HG03039 (cell line): ENCODE measurements around the gene ST6GALNAC2.
"Not testable (repeated sequence)": the region's sequence is repeated elsewhere in the genome, so short reads cannot be mapped to it uniquely, and the experiment has no call there.

Source experiments
- ATAC-seq: cut with Tn5 transposase; IDR thresholded peaks from one replicate; pipeline ENCODE4 v1.9.1; 2021; ENCODE audit warnings: mild to moderate bottlenecking, moderate library complexity; ENCODE audit not compliant: unreplicated experiment

Gene ST6GALNAC2

DNA sequence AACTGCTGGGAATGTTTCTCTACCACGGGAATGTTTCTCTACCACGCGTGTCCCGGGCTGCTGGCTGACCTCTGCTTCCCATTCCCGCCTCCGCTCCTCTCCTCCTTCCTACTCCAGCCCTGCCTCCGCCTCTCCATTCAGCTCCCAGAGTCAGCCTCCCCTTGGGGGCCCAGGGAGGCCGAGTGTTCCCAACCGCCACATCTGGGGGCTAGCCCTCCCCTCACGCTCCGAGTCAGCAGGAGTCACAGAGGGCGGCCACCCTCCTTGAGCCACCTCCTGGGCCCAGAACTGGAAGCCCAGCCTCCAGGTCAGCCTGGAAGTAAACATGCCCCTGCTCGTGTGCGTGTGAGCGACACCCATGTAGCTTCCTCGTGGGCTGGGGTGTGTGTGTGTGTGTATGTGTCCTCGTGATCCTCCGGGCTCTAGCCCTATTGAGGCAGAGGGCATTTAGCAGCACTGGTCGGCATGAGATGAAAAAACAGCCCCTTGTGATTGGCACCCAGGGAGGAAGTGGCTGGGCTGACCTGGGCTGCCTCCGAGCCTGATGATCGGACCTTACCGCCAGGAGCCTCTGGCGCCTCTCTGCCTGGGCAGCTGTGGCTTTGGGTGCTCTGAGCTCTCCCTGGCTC lies 55.5 kb downstream of the ST6GALNAC2 start:
- ATAC-seq: no peak

- no peak for ATAC-seq
These were observed 56.2 kb downstream of the ST6GALNAC2 start for GRCh38 chr17:76529224-76530094.

- no peak for ATAC-seq
These were observed 57.0 kb downstream of the ST6GALNAC2 start for GRCh38 chr17:76528528-76529223.

GRCh38 chr17:76528156-76528527 lies 57.5 kb downstream of the ST6GALNAC2 start:
- ATAC-seq: no peak

DNA sequence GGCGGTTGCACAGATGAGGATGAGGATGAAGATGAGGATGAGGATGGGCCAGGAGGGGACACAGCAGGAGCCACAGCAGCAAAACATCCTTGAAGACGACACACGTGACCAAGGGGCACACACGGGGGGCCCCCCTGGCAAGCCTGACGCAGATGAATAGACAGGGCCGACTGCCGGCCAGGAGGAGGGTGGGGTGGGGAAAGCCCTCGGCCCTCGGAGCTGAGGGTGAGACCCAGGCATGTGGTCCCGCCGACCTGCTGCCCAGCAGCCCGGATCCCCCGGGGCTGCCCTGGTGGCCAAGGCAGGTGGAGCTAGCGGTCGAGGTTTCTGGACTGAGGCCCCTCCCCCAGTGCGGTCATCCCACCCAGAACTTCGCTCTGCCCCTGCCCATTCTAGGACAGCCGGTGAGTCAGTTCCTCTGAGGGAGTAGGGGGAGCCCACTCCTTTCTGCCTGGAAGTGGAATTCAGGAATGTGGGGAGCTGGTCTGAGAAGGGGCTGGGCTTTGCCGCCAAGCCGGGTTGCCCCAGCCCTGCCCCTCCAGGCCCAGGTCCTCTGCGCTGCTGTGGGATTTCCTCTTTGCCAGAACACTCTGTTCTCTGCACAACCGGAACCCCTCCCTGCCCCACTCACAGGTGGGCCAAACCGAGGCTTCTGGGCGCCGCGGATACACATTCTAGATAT lies 58.1 kb downstream of the ST6GALNAC2 start:
- ATAC-seq: no peak

DNA sequence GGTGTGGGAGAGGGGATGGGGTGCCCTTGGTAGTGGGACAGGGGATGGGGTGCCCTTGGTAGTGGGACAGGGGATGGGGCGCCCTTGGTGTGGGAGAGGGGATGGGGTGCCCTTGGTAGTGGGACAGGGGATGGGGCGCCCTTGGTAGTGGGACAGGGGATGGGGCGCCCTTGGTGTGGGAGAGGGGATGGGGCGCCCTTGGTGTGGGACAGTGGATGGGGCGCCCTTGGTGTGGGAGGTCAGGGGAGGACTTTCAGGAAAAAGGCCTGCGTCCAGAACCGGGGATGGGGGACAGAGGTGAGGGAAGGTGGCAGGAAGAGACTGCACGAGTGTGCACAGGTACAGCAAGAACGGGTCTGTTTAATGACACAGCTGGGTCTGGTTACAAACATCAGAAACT lies 58.6 kb downstream of the ST6GALNAC2 start:
- not testable (repeated sequence) for ATAC-seq

- ATAC-seq: not testable (repeated sequence)
These were observed 60.2 kb downstream of the ST6GALNAC2 start for GRCh38 chr17:76525513-76525833.

- ATAC-seq: no peak
These were observed 60.8 kb downstream of the ST6GALNAC2 start for GRCh38 chr17:76524598-76525512.

GRCh38 chr17:76523084-76524037 lies 62.3 kb downstream of the ST6GALNAC2 start:
- ATAC-seq: no peak

- ATAC-seq: not testable (repeated sequence)
These were observed 64.0 kb downstream of the ST6GALNAC2 start for GRCh38 chr17:76521683-76522082.

DNA sequence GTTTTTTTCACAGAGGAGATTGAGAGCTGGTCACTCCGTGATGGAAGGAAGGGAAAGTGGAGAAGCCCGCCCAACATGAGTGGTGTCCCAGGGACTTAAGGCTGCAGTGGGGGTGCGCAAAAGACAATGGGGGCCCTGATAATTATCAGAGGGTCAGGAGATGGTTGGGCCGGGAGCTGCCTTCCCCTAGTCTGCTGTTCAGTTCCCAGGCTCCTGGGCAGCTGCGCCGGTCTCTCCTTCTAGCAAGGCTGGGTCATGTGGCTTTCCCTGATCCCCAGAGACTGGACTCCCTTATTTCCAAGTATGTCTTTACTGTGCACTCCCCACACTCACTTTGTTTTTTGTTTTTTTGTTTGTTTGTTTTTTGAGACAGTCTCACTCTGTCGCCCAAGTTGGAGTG lies 64.4 kb downstream of the ST6GALNAC2 start:
- no peak for ATAC-seq

DNA sequence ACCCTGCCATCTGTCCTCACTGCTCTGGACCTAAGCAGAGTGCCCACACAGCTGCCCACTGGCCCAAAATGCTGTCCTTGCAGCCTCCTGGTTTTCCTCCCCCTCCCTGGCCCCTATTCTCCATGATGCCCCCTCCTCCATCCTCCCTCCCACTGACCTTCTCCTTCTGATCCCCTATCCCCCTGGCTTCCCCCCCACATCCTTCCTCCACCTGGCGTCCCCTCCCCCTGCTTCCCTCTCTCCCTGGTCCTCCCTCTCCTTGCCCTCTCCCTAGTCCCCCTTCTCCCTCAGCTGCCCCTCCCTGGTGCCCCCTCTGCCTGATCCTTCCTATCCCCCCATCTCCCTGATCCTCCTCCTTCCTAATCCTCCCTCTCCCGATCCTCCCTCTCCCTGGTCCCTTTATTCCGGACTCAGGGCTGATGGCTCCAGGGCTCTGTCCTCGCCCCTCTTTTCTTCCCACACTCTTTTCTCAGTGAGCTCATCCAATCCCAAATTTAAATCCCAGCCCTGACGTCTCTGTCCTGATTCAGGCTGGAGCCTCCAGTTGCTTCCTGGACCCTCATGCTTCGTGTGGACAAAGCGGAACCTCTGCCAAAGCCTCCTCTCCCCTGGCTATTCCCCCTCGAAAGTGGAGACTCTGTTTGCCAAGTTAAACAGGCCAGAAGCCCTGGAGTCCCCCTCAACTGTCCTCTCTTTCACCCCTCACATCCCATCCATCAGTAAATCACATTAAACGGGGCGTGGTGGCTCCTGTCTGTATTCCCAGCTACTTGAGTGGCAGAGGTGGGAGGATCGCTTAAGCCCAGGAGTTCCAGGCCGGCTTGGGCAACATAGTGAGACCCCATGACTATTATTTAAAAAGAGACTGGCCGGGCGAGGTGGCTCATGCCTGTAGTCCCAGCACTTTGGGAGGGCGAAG lies 66.4 kb downstream of the ST6GALNAC2 start:
- no peak for ATAC-seq

DNA sequence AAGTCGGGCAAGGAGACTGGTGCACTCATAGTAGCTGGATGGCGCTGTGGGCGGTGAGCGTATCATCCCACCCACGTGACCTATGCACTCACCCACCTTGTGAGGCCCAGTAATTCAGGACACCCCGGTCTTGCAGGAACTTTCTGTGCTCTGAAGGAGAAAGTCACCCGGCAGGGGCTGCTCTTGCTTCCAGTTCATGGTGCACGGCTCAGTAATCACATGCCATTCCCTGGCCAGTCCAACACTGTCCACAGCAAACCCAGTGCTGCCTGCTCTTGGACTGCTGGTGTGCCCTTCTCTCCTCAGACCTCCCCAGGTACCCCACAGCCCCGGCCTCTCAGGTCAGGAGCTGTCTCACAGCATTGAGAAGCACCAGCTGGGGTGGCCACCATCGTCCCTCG lies 68.0 kb downstream of the ST6GALNAC2 start:
- no peak for ATAC-seq
